ES-I3 (cell line): Measurements from ENCODE around the gene ABHD5.

Experiments
- H3K36me3 ChIP-seq: 2 replicates; pipeline ENCODE4 v1.6.1; 2013; ENCODE audit warnings: mild to moderate bottlenecking, low read length, control low read depth, moderate library complexity; ENCODE audit not compliant: insufficient read depth
- H3K4me1 ChIP-seq: 2 replicates; pipeline ENCODE4 v1.6.1; 2013; ENCODE audit warnings: mild to moderate bottlenecking, control low read depth, low read length; ENCODE audit not compliant: insufficient read depth
- H3K9ac ChIP-seq: 2 replicates; pipeline ENCODE4 v1.6.1; 2013; ENCODE audit warnings: low read depth, mild to moderate bottlenecking, low read length, moderate library complexity
- H3K9me3 ChIP-seq: 2 replicates; pipeline ENCODE4 v1.6.1; 2013; ENCODE audit warnings: mild to moderate bottlenecking, low read length, moderate library complexity; ENCODE audit not compliant: control insufficient read depth, insufficient read depth

ABHD5 gene

DNA sequence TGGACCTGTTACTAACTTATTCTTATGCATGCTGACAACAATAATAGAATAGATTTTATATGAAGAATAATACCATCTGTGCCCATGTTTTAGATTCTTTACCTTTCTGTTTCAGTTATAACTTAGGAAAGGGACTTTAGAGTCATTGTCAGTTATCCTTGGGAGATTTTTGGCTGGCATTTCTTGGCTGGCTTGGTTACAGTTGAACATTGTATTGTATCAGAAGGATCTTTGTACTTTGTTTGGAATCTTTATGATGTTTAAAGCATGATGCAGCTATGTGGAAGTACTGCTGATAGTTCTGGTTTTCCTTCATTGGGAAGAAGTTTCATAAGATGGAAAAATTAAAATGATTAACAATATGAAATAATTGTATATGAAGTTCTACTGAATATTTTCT lies 19.9 kb downstream of the ABHD5 start:
- Histone ChIP-seq H3K9ac (no peak overlapping the region), H3K4me1 (no peaks in the 10 kb centered on the region), H3K36me3 (peaks cover 5% of the 10 kb centered on the region), H3K9me3 (no peaks in the 10 kb centered on the region)

DNA sequence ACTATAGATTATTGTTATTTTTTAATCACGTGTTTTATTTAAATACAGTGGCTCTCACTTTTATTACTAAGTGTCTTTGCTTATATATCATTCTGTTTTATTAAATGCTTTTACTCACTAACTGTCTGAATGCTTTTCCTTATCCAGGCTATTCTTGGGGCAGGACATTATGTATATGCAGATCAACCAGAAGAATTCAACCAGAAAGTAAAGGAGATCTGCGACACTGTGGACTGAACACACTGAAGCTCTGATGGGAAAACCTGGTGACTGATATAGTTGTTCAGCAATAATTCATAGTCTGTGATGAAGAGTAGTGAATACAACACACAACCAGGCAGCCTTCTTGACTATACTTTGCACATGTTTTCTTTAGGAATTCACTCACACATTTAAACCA lies 27.6 kb downstream of the ABHD5 start:
- Histone ChIP-seq H3K4me1 (no peaks in the 10 kb centered on the region), H3K36me3 (no peaks in the 10 kb centered on the region), H3K9ac (no peak overlapping the region), H3K9me3 (no peaks in the 10 kb centered on the region)

- peaks cover 5% of the 10 kb centered on the region; the same call in 1 of the 2 replicates for H3K4me1 ChIP-seq
- H3K9ac ChIP-seq: no peak overlapping the region
- H3K9me3 ChIP-seq: no peaks in the 10 kb centered on the region
- no peaks in the 10 kb centered on the region for H3K36me3 ChIP-seq
These were observed 32.5 kb downstream of the ABHD5 start for GRCh38 chr3:43723121-43723734.

GRCh38 chr3:43726521-43726920 lies 35.8 kb downstream of the ABHD5 start:
- no peaks in the 10 kb centered on the region for H3K36me3 ChIP-seq

GRCh38 chr3:43727930-43728329 lies 37.2 kb downstream of the ABHD5 start:
- H3K36me3 ChIP-seq: no peaks in the 10 kb centered on the region
- peaks cover 5% of the 10 kb centered on the region; the same call in 1 of the 2 replicates for H3K4me1 ChIP-seq
- no peak overlapping the region for H3K9ac ChIP-seq
- H3K9me3 ChIP-seq: no peaks in the 10 kb centered on the region

More at GRCh38 chr3:43726521-43726920, 35.8 kb downstream of the ABHD5 start:
- Histone ChIP-seq H3K9me3 (no peaks in the 10 kb centered on the region), H3K9ac (no peak overlapping the region), H3K4me1 (peaks cover 5% of the 10 kb centered on the region; the same call in 1 of the 2 replicates)

DNA sequence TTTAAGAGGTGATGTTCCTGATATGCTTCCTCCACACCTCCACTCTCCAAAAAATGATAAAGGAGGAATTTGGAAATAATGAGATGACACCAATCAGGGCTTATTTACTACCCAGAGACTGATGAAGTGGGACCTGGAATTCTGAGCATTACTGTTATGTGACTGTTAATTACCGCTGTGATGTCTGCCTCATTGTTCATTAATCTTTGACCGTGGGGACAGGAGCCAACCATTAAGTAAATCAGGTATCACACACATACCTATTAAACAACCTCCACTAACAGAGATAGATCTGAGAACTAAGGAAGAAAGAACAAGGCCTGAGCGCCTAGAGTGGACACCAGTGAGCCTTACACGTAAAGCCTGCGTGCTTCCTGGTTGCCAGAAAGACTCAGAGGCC lies 37.7 kb downstream of the ABHD5 start:
- Histone ChIP-seq H3K36me3 (no peaks in the 10 kb centered on the region), H3K4me1 (peaks cover 6% of the 10 kb centered on the region; the same call in 1 of the 2 replicates), H3K9ac (no peak overlapping the region), H3K9me3 (no peaks in the 10 kb centered on the region)

DNA sequence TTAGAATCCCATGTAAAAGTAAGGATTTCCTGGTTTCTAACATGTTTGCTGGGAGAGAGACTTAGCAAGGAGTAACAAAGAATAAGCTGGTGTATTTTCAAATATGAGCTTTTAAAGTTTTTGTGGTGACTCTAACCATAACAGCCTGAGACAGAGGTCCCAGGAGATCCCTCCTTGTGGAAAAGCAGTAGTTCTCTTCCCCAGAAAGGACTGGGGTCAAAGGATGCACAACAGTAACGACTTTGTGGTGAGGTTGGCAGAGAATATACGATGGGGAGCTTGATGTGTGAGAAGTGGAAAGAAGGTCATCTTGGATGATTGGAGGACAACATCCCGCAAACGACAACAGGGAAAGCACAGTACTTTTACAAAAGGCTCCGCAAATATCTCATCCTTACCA lies 38.2 kb downstream of the ABHD5 start:
- Histone ChIP-seq H3K4me1 (peaks cover 9% of the 10 kb centered on the region; the same call in 1 of the 2 replicates), H3K9me3 (no peaks in the 10 kb centered on the region), H3K36me3 (no peaks in the 10 kb centered on the region), H3K9ac (no peak overlapping the region)

GRCh38 chr3:43729707-43730414 lies 39.1 kb downstream of the ABHD5 start:
- Histone ChIP-seq H3K4me1 (peaks cover 9% of the 10 kb centered on the region; the same call in 1 of the 2 replicates), H3K9ac (no peak overlapping the region), H3K9me3 (no peaks in the 10 kb centered on the region), H3K36me3 (no peaks in the 10 kb centered on the region)

DNA sequence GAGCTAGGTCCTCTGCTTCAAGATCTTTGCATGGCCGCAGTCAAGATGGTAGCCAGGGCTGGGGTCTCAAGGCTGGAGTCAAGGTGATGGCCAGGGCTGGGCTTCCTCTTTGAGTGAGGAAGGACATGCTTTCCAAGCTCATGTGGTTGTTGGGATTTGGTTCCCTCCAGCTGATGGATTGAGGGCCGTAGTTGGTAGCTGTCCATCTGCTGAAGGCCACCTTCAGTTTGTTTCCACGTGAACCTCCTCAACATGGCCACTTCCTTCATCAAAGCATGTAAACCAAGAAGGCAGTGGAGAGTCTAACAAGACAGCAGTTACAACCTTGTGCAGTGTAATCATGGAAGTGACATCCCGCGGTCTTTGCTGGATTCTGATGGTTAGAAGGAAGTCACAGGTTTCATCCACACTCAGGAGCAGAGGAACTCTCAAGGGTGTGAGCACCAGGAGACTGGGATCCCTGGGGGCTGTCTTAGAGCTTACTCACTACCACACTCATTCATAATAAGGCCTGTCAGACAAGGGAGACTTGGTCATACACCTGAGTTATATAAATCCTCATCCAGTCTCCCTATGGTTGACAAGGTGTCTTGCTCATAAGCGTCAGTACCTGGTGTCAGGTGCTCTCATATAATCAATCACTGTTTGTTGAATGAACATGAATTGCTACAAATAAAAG lies 42.1 kb downstream of the ABHD5 start:
- no peaks in the 10 kb centered on the region for H3K9me3 ChIP-seq
- no peaks in the 10 kb centered on the region for H3K36me3 ChIP-seq
- H3K9ac ChIP-seq: no peak overlapping the region
- H3K4me1 ChIP-seq: peaks cover 5% of the 10 kb centered on the region; the same call in 1 of the 2 replicates

GRCh38 chr3:43733459-43734384 lies 43.0 kb downstream of the ABHD5 start:
- no peaks in the 10 kb centered on the region for H3K9me3 ChIP-seq
- peaks cover 5% of the 10 kb centered on the region; the same call in 1 of the 2 replicates for H3K4me1 ChIP-seq
- H3K9ac ChIP-seq: no peak overlapping the region
- no peaks in the 10 kb centered on the region for H3K36me3 ChIP-seq

- no peaks in the 10 kb centered on the region for H3K36me3 ChIP-seq
- peaks cover 5% of the 10 kb centered on the region; the same call in 1 of the 2 replicates for H3K4me1 ChIP-seq
- no peak overlapping the region for H3K9ac ChIP-seq
- no peaks in the 10 kb centered on the region for H3K9me3 ChIP-seq
These were observed 43.9 kb downstream of the ABHD5 start for GRCh38 chr3:43734685-43735084.

DNA sequence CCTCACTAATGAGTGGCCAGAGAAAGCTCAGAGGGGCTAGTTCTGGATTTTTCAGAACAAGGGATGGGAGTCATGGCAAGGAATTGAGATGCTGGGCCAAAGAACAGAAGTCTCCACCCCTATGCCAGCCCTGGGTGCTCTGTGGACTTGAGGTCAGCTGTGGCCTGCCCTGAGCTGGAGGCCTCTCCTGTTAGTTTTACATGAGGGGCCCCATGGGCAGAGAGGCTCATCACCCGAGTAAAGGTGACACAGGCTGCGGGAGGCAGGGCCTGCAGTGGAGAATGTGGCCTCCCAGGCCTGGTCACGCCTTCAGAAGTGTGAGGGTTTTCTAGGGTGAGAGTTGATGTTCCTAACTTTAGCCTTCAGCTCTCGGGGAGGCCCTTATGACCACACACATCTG lies 44.9 kb downstream of the ABHD5 start:
- no peaks in the 10 kb centered on the region for H3K36me3 ChIP-seq
- peaks cover 5% of the 10 kb centered on the region; the same call in 1 of the 2 replicates for H3K4me1 ChIP-seq
- no peak overlapping the region for H3K9ac ChIP-seq
- H3K9me3 ChIP-seq: no peaks in the 10 kb centered on the region

- Histone ChIP-seq H3K36me3 (no peaks in the 10 kb centered on the region), H3K9me3 (no peaks in the 10 kb centered on the region), H3K9ac (no peak overlapping the region), H3K4me1 (peaks cover 5% of the 10 kb centered on the region; the same call in 1 of the 2 replicates)
These were observed 46.1 kb downstream of the ABHD5 start for GRCh38 chr3:43736558-43737440.
